Activated CD8-positive, alpha-beta memory T cell treated with anti-CD3 and anti-CD28 coated beads, Interleukin-2, amount 50 U/mL, for 24 hours (primary cell): Measurements from ENCODE around the gene PDE10A.
"Not testable (repeated sequence)": the region's sequence is repeated elsewhere in the genome, so short reads cannot be mapped to it uniquely, and the experiment has no call there.

Experiments used
- DNase-seq: peaks from one replicate; pipeline ENCODE4 v3.0.0-alpha.2; 2020; ENCODE audit errors: extremely low read depth

The PDE10A gene

DNA sequence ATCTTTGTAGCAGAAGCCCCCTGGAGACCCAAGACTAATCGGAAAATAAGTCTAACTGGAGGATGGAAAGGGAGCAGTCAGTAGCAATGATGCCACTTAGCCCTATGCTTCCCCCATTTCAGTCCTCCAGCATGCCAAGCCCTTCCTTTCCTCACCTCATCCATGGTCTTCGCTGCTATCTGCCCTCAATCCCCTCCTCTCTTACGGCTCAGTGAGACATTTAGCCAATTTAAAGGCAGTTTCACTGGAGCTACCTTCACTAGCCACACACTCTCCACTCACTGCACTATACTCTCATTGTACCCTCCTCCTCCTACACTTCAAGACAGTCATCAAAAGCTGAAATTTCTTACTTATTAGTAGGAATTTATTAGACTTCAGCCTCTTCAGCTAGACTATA is 111.2 kb downstream of the PDE10A start:
- DNase-seq: no peak

DNA sequence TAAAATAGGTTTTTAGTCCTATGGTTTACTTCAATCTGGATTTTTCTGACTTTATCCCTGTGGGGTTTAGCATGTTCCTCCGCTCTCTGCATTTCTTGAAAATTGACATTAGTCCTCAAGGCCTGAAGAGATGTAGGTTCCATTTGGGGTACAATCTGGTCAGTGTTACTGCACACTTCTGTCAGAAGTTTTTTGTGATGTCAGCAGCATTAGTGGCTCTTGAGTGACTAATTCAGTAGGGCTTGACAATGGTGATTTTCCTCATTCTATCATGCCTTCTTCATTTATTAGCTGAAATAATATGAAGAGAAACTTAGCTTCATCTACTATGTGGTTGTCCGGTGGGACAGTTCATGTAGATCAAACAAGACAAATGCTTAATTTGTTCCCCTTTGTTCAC is 114.6 kb downstream of the PDE10A start:
- no peak for DNase-seq

DNA sequence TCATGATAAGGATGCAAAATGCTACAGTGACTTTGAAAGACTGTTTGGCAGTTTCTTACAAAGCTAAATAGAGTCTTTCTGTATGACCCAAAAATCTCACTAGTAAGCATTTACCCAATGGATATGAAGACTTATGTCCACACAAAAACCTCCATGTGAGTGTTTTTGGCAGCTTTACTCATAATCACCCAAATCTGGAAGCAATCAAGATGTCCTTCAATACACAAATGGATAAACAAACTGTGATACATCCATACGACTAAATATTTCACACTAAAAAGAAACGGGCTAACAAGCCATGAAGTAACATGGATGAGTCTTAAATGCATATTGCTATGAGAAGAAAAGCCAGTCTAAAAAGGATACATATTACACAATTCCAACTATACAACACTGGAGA is 117.2 kb downstream of the PDE10A start:
- no peak for DNase-seq

DNA sequence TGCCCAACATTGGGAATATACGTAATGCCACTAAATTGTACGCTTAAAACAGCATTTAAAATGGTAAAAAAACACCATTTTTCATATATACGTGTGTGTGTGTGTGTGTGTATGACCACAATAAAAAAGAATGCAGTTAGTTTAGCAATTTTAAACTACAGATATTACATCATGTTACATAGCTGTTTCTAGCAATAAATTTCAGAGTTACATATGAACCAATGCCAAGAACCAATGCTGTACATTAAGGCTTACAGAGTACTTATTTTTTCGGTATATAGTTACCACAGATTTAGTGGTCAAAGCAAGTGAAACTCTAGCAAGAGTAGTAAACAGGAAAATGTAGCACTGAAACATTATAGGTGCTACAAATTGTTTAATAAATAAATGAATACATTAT is 119.3 kb downstream of the PDE10A start:
- no peak for DNase-seq

DNA sequence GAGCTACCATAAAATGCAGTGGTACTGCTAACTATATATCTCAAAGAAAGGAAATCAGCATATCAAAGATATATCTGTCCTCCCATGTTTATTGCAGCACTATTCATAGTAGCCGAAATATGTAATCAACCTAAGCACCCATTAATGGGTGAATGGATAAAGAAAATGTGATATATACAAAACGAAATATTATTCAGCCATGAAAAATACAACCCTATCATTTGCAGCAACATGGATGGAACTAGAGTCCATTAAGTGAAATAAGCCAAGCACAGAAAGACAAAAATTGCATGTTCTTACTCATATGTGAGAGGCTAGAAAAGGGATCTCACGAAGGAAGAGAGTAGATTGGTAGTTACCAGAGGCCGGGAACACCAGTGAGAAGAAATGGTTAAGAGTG is 126.1 kb downstream of the PDE10A start:
- no peak for DNase-seq

DNA sequence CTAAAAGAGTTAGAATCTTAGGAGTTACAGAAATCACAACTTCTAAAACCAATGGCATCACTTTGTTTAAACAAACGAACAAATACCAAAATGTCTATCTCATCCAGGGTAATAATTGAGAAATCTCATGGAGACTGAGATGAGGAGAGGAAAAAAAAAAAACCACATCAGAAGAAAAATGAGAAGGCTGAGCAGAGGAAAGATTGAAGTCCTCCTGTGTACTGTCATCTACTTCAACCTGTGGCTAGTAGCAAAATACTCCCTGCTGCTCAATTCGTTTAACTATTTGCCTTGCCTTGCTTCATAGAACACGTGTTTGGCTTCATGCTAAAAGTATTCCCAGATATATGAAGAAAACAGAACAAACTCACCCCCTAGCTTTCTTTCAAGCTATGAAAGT is 143.7 kb downstream of the PDE10A start:
- no peak for DNase-seq

DNA sequence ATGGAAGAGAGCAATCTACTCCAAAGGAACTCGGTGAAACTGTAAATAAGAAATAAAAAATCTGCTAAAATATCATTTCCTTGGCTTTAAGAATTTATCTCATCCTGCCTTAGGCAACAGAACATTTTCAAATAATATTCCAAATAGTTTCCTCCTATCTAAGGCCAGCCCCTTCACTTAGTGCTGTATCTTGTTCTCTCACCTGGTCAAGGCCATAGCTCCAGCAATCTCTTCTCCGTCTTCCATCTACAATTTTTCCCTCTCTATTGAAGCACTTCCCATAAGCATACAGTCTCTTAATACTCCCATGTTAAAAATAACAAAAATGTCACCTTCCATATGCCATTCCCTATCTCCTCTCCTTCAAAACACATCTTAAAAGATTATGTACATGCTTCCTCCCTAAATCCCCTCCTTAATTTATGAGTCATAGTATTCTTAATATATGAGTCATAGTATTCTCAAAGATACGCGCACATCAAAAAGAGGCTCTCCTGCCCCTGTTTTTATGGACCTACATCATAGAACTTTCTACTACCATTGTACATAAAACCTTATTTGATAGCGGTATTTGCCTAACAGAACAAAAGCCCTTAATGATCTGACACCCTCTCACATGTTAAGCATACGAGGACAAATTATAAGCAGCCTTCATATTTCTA is 146.9 kb downstream of the PDE10A start:
- DNase-seq: no peak

DNA sequence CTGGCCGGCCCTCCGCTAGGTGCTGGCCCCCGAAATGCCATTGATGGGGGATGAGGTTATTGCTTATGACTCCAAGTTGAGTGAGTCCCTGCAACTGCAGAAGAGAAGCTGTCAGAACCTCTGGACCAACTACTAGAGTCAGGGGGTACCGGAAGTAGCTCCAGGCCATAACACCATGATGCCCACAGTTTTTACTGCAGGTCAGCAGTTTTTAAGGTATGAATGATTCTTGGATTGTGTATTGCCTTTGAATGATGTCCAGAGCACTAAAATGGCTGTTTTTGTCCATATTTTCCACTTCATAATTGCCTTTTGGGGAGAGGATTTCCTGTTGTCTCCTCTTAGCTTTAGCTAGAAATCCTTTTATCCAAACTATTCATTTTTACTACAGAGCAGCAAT is 148.4 kb downstream of the PDE10A start:
- no peak for DNase-seq

DNA sequence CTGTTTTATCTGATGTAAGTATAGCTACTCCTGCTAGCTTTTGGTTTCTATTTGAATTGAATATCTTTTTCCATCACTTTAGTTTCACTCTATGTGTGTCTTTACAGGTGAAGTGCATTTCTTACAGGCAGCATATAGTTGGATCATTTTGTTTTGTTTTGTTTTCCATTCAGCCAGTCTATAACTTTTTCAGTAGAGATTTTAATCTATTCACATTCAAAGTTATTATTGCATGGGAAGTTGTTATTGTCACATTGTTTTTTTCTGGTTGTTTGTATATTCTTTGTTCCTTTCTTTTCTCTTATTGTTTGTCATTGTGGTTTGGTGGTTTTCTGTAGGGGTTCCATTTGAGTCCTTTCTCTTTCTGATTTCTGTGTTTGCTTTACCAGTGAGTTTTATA is 151.2 kb downstream of the PDE10A start:
- DNase-seq: no peak

DNA sequence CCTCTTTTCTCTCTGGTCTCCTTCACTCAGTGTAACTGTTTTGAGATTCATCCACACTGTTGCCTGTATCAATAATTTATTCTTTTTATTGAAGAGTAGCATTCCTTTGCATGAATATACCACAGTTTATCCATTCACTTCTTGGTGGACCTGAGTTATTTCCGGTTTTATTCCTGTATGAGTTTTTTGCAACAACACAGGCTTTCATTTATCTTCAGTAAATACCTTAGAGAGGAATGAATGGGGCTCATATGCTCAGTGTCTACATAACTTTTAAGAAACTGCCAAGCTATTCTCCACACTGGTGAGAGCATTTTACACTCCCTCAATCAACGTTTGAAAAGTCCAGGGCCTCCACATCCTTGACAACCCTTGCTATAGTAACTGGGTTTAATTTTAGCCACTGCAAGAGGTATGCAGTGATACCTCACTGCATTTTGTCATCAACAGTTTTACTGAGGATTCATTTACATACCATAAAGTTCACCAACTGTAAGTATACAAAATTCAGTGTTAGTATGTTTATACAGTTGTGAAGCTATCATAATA is 154.6 kb downstream of the PDE10A start:
- DNase-seq: no peak

DNA sequence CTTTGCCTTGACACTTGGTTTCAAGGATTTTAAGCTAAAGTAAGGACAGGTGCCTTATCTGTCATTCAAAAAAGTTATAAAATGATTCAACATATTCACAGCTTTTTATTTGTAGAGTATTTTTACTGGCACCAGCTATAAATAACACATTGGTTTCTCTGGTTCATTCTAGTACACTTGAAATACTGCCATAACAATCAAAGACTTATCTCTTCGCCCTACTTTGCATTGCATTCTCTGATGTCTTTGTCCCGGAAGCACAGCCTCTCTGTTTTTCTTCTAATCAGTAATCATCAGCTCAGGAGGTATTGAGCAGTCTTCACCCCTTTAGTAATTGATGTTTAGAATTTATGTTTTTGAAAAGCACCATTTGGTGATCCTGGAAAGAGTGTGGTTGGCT is 156.4 kb downstream of the PDE10A start:
- DNase-seq: no peak

DNA sequence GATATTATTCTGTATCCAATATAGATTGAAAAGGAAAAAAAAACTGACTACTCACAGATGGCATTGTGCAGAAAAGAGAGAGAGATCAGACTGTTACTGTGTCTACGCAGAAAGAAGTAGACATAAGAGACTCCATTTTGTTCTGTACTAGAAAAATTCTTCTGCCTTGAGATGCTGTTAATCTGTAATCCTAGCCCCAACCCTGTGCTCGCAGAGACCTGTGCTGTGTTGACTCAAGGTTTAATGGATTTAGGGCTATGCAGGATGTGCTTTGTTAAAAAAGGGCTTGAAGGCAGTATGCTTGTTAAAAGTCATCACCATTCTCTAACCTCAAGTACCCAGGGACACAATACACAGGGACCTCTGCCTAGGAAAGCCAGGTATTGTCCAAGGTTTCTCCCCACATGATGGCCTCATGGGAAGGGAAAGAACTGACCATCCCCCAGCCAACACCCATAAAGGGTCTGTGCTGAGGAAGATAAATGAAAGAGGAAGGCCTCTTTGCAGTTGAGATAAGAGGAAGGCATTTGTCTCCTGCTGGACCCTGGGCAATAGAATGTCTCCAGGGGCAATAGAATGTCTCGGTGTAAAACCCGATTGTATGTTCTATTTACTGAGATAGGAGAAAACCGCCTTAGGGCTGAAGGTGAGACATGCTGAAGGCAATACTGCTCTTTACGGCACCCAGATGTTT is 162.7 kb downstream of the PDE10A start:
- not testable (repeated sequence) for DNase-seq

DNA sequence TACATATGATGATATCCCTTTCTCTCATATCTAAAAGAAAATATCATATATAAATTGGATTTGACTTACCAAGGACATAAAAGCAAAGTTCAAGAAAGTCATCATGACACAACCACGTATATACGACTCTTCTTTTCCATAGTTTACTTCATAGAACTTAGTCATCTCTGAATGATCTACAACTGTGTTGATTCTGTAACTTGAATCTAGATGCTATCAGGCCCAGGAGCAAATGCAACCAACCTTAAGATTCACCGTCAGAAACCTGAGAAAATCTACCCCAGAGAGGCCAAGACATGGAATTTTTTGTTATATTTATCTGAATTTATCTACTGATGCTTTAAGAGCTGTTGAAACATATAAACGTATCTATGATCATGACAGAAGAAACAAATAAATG is 165.6 kb downstream of the PDE10A start:
- no peak for DNase-seq

DNA sequence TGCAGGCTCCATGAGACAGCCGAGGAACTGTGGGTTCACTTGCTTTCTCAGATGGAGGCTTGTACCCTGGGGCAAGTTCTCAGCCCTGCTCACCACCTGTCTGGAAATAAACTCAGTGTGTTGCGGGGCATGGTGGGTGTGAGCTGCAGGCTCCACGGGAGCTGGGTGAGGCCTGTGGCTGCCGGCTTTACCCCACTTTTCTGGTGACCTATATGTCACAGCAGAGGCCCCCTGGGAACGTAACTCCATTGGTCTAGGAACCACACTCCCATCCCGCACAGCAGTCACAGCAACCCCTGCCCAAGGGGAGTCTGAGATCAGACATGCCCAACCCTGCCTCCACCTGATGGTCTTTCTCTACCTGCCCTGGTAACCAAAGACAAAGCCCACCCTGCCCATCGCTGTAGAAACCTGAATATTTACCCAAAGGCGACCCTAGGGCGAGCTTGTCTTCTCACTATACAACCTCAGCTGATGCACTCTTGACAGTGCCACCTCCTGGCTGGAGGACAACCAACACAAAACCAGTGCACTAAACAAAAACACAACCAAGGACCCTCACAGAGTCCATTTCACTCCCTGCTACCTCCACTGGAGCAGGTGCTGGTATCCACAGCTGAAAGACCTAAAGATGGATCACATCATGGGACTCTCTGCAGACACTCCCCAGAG is 174.3 kb downstream of the PDE10A start:
- no peak for DNase-seq

DNA sequence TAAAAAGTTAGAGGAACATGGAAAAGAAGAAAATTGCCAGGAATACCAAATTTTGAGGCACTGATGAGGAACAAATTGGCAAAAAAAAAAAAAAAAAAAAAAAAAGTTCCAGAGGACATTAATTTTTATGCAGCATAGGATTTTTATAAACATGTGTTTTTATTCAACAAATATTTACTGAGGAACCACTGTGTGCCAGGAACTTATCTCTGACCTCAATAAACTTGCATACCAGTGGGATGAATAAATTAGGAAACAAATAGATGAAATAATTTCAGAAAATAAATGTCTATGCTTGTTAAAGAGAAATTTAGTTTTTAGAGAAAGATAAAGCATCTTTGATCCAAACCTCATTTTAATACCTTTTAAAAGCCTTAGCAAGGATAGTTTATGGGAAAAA is 175.1 kb downstream of the PDE10A start:
- DNase-seq: no peak

DNA sequence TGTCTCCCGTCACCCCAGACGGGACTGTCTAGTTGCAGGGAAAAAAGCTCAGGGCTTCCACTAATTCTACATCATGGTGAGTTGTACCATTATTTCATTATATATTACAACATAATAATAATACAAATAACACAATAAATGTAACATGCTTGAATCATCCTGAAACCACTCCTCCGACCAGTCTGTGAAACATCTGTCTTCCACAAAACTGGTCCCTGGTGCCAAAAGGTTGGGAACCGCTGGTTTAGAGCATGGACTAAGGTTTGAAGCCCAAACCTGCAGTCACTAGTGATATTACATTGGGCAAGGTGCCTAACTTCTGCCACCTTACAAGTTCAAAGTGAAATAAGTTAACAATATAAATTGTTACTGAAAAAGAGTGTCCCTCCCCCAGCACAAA is 175.7 kb downstream of the PDE10A start:
- DNase-seq: no peak

DNA sequence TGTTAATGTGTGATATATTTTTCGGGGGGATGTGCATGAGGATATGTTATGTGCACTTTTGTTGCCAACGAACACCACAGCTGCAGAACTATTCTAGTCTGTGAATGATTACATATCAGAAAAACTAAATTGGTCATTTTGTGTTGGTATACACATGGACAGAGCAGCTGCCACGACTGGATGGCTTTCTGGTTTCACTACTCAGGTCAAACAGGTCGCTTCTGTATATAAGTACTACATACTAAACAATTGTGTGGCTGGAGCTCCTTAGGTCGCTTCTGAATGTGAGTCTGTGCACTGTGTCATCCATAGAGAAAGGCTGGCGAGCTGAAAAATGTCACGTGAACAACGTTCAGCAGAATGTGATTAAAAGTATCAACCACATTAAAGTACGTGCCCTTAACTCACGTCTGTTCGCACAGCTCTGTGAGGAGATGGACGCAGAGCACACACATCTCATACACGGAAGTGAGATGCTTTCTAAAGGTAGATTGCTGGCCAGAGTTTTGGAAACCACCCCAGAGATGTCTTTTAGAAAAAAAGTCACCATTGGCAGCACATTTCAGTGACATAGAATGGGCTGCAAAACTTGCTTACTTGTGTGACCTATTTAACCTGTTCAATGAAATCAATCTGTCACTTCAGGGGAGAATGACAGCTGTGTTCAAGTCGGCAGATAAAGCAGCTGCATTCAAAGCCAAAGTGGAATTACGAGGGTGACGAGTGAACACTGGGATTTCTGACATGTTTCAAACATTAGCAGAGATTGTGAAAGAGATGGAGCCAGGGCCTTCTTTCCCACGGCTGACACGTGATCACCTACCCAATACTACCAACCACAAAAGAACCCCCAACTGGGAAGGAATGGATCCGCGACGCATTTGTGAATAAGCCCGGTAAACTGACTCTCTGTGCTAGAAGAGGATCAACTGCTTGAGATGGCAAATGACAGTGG is 176.6 kb downstream of the PDE10A start:
- no peak for DNase-seq

DNA sequence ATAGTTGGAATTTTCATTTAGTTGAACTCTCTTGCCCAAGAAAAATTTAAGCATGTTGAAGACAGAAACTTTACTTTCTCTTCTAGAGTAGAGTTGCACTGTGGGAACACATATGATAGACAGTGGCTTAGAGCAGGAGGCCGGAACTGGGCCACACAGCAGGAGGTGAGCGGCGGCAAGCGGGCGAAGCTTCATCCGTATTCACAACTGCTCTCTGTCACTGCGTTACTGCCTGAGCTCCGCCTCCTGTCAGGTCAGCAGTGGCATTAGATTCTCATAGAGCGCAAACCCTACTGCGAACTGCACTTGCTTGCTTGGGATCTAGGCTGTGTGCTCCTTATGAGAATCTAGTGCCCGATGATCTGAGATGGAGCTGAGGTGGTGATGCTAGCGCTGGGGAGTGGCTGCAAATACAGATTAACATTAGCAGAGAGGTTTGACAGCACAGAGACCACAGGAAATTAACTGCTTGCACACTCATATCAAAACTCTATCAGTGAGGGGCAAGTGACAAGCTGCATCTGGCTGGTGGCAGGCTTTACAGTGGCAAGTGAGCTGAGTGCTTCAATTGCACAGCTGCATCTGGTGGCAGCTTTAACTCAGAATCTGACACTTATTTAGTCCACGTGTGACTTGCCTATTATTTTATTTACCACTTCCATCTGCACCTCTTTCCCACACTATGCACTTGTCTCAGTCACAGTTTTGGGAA is 178.7 kb downstream of the PDE10A start:
- no peak for DNase-seq

DNA sequence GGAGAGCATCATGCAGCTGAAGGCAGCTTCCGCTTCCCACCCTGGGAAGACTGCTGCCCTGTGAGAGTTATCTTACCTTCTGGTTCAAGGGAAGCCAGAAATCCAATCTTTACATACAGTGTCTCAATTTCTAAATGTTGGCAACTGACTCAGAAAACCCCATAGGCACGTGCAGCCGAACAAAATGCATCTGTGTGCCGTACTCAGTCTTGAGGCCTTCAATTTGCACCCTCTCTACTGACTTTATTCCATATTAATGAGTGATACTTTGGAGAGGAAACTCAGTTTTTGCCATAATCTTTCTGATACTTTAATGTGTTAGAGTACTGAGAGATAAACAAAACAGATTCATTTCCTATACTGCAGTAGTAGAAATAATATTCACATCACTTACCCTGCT is 181.1 kb downstream of the PDE10A start:
- no peak for DNase-seq

DNA sequence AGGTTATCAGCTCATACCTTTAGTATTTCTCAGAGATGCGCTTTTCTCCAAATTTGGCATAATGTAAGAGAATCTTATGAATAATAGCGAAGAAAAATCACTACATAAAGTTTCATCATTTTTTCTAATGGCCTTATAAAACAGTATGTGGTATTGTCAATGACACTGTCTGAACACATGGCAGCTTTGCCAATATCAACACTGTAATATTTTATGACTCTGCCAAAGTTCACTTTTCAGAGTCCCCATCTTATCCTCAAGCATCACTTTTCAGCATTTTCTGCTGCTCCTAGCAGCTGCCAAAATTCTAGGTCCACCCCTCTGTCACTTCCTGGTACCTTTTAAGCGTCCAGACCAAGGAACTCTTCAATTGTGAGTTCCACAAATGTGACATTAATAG is 182.1 kb downstream of the PDE10A start:
- no peak for DNase-seq

DNA sequence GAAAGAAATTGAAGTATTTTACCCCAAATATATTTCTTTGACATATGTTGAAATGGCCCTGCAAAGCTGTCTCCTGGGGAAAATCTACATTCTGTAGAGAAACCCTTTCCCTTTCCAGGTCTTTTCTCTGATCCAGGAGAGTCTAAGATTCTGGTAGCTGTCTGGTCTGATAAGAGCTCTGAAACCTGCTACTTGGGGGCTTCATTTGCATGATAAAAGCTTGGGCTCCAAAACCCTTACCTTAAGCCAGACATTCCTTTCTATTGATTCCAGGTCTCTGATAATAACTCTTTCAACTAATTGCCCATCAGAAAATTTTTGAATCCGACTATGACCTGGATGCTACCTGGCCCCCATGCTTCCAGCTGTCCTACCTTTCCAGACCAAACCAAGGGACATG is 184.5 kb downstream of the PDE10A start:
- DNase-seq: no peak
